ENCODE results near the gene SPSB2.

SPSB2 gene

GRCh38 chr12:6826125-6826733 lies 46.9 kb downstream of the SPSB2 start:
- TF ChIP-seq GATA3 (IDR thresholded peaks at IDR 0.05; ENCODE audit: low read depth, low read length) (no peak), GATA2 (IDR thresholded peaks at IDR 0.05; ENCODE audit: low read depth, low read length) (no peak)

DNA sequence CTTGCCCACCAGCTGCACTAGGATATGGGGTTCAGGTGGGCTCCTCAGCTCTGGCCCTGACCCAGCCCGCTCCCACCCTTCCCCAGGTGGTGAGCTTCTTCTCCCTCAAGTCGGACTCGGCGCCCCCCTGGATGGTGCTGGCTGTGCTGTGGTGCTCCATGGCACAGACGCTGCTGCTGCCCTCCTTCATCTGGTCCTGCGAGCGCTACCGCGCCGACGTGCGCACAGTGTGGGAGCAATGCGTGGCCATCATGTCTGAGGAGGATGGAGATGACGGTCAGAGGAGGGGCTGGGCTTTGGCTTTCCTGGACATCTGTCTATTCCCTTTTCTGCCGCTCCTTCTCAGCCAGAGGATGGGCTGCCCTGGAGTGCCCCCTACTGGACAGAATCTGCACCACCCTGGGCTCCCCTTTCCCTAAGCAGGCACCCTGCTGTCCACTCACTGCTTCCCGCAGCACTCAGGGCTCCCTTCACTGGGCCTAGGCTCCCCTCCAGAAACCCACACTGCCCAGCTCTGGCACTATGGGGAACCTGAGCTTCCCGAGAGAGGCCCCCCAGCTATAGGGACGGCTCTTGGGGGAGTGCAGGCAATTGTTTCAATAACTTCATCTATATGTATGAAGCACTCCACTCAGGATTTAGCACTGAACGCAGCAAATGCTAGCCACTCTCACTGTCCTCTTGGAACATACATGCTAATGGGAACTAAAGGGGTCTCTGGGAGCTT lies 47.5 kb downstream of the SPSB2 start:
- TF ChIP-seq GATA3 (IDR thresholded peaks at IDR 0.05; ENCODE audit: low read depth, low read length) (no peak), GATA2 (IDR thresholded peaks at IDR 0.05; ENCODE audit: low read depth, low read length) (no peak)

DNA sequence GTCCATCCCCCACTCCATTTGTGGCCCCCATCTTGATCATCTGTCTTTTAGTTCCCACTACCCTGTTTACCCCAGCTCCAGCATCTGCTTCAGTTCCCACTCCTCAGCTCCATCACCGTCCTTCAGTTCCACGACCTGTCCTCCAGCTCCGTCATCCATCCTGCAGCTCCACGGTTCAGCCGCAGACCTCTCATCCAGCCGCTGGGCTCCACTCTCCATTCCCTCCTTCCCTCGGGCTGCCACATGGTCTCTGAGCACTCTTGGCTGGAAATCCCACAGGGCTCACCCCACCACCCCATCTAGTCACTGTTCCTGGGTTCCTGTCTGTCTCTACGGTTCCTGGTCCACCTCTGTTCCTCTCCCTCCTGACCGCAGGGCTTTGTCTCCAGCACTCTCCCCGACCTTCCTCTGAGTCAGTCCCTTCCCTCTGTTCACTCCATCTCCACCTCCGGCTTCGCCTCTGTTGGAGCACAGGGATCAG lies 48.2 kb downstream of the SPSB2 start:
- TF ChIP-seq GATA3 (IDR thresholded peaks at IDR 0.05; ENCODE audit: low read depth, low read length) (no peak), GATA2 (IDR thresholded peaks at IDR 0.05; ENCODE audit: low read depth, low read length) (no peak)

DNA sequence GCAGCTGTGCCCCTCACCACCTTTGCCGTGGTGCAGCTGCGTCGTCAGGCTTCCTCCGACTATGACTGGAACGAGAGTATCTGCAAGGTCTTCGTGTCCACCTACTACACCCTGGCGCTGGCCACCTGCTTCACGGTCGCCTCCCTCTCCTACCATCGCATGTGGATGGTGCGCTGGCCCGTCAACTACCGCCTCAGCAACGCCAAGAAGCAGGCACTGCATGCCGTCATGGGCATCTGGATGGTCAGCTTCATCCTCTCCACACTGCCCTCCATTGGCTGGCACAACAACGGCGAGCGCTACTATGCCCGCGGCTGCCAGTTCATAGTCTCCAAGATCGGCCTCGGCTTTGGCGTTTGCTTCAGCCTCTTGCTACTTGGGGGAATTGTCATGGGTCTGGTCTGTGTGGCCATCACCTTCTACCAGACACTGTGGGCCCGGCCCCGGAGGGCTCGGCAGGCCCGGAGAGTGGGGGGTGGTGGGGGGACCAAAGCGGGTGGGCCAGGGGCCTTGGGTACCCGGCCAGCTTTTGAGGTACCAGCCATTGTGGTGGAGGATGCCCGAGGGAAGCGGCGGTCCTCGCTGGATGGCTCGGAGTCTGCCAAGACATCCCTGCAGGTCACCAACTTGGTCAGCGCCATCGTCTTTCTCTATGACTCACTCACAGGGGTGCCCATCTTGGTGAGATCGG lies 48.9 kb downstream of the SPSB2 start:
- no peak for TF ChIP-seq GATA2 (IDR thresholded peaks at IDR 0.05; ENCODE audit: low read depth, low read length)
- no peak for TF ChIP-seq GATA3 (IDR thresholded peaks at IDR 0.05; ENCODE audit: low read depth, low read length)

DNA sequence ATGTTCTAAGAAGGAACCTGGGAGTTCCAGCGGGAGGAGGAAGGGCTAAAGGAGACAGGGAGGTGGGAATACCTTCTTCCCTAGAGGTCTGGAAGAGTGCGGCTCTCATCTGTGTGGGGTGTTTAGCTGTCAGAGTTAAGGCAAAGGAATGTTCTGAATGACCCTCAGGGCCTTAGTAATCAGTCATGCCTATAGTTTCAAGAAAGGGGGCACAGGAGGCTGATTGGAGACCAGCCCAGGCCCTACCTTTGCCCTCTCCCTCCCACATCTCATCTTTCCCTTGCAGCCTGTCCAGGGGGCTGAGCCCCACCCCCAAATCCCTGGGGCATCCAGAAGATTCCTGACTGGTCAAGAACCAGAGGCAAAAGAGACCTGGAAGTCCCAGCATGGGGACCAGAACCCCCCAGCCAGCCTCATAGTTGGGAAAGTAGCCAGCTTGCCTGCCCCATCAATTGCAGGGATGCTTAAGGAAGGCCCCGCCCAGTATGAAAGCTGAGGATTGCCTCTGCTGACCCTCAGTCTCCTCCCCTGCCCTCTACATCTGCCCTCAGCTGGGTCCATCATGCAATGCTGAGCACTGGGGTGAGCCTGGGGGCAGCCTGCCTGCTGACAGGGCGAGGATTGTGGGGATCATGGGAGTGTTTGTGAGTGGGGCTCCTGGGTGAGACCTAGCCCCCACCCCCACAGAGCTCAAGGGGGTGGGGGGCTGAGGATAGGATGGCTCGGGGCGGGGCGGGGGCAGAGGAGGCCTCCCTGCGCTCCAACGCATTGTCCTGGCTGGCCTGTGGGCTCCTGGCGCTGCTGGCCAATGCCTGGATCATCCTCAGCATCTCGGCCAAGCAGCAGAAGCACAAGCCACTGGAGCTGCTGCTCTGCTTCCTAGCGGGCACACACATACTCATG lies 49.7 kb downstream of the SPSB2 start:
- TF ChIP-seq GATA2 (IDR thresholded peaks at IDR 0.05; ENCODE audit: low read depth, low read length), result no peak
- TF ChIP-seq GATA3 (IDR thresholded peaks at IDR 0.05; ENCODE audit: low read depth, low read length), result no peak

- TF ChIP-seq GATA3 (IDR thresholded peaks at IDR 0.05; ENCODE audit: low read depth, low read length) (no peak), GATA2 (IDR thresholded peaks at IDR 0.05; ENCODE audit: low read depth, low read length) (no peak)
These were observed 50.5 kb downstream of the SPSB2 start for GRCh38 chr12:6822426-6823135.

GRCh38 chr12:6821591-6822425 lies 51.3 kb downstream of the SPSB2 start, which contains the start of gene GPR162:
Gene GPR162 (plus strand): TSS chr12:6821821. CDS start chr12:6823899, 2,078 bp downstream.
- TF ChIP-seq GATA2 (IDR thresholded peaks at IDR 0.05; ENCODE audit: low read depth, low read length) (no peak), GATA3 (IDR thresholded peaks at IDR 0.05; ENCODE audit: low read depth, low read length) (no peak)
